Spleen (tissue), 7 donors: ENCODE data around the gene FCN3.
"Not testable (repeated sequence)": the region's sequence is repeated elsewhere in the genome, so short reads cannot be mapped to it uniquely, and the experiment has no call there.

ENCODE experiments used
- POLR2A ChIP-seq, 3 donors: fragments of 450-650 bp; IDR thresholded peaks; one replicate each; pipeline ENCODE4 v1.5.1; 2017; ENCODE audit warnings: antibody characterized with exemption in 3 of 3, mild to moderate bottlenecking in 1 of 3
- POLR2AphosphoS5 ChIP-seq, 3 donors: sonication (generic); formaldehyde crosslinking; IDR thresholded peaks; one replicate each; pipeline ENCODE4 v1.5.1; 2017; ENCODE audit warnings: antibody characterized with exemption in 3 of 3
- TF ChIP-seq, protein P1 (sequence below), 11 experiments: fragments of 200-600 bp in 7 of 11; fragments of 450-650 bp in 4 of 11; sonication (generic) in 4 of 11; IDR thresholded peaks in 8 of 11; conservative IDR thresholded peaks in 3 of 11; 1 replicate in 7 of 11; 2 replicates in 4 of 11; pipeline versions ENCODE4 v1.4.0 to v1.8.0; 2016 to 2021; ENCODE audit warnings: antibody characterized with exemption in 11 of 11, inconsistent platforms in 4 of 11, mild to moderate bottlenecking in 1 of 11
- donor health status: DM: no; HTN: no; CAD: no; lungs with moderate emphysema.
- donor health status: DM: no; HTN: no; CAD: no.
- donor health status: DM: no; HTN: no; CAD: no.

DNA sequence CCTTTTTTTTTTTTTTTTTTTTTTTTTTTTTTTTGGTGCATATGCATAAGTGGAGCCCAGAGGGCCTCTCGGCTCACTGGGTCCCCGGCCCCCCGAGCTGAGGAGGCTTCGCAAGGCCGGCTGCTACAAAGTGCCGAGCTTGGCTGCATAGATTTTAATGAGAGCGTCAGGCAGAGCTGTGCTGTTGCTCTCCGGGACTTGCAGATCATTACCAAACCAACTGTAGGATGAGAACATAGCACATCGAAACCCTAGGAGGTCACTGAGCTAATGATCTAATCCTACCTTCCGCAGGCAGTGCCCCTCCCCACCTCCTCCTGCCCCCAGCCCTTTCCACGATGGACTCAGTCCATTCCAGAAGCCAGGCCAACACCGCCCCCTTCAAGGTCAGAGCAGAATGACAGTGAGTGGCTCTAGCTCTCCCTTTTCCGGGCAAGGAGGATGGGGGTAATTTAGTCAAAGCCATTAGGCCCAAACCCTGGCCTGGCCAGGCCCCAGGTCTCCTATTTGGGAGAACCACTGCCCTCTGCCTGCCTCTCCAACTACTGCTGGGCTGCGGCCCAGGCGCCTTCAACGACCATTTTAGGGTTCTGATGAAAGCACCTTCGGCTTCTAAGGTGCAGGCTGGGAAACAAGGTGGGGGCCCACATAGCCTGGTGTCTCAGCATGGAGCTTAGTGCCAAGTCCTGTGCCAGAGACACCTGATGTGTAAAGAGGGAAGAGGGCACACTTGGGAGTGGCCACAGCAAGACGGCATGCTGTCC, 31.2 kb upstream of the FCN3 start:
- TF ChIP-seq, protein P1, sequence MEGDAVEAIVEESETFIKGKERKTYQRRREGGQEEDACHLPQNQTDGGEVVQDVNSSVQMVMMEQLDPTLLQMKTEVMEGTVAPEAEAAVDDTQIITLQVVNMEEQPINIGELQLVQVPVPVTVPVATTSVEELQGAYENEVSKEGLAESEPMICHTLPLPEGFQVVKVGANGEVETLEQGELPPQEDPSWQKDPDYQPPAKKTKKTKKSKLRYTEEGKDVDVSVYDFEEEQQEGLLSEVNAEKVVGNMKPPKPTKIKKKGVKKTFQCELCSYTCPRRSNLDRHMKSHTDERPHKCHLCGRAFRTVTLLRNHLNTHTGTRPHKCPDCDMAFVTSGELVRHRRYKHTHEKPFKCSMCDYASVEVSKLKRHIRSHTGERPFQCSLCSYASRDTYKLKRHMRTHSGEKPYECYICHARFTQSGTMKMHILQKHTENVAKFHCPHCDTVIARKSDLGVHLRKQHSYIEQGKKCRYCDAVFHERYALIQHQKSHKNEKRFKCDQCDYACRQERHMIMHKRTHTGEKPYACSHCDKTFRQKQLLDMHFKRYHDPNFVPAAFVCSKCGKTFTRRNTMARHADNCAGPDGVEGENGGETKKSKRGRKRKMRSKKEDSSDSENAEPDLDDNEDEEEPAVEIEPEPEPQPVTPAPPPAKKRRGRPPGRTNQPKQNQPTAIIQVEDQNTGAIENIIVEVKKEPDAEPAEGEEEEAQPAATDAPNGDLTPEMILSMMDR (IDR thresholded peaks at IDR 0.05 in 8 of 11, conservative IDR thresholded peaks at IDR 0.05 in 3 of 11) = peak in 2 of 11 experiments; percentile 25 to 33
- not testable (repeated sequence) for TF ChIP-seq POLR2A (IDR thresholded peaks at IDR 0.05)
- TF ChIP-seq POLR2AphosphoS5 (IDR thresholded peaks at IDR 0.05) = peak in 2 of 3 donors; percentile 13 to 34
